Karpas-422 (cell line): ENCODE measurements around the gene ING1. TPM values are rescaled to one million over a fixed set of nuclear protein-coding genes. Genes with fewer than 3 reads are reported as not detected.

Source experiments
- DNase-seq: peaks from one replicate; pipeline ENCODE4 v3.0.0-alpha.2; 2015
- H2AFZ ChIP-seq: fragments of 200-600 bp; sonication (generic); 2 replicates; pipeline ENCODE4 v1.6.1; 2014; ENCODE audit warnings: antibody characterized with exemption, low read length, mixed read lengths
- H3K27ac ChIP-seq: fragments of 200-600 bp; sonication (generic); 2 replicates; pipeline ENCODE4 v1.5.1; 2014; ENCODE audit warnings: mild to moderate bottlenecking, low read length, moderate library complexity
- H3K27me3 ChIP-seq: fragments of 200-600 bp; sonication (generic); 2 replicates; pipeline ENCODE4 v1.6.1; 2014; ENCODE audit warnings: low read length, mixed read lengths
- H3K36me3 ChIP-seq: fragments of 200-600 bp; sonication (generic); 2 replicates; pipeline ENCODE4 v1.6.1; 2014; ENCODE audit warnings: low read length, mixed read lengths; ENCODE audit not compliant: insufficient read depth
- H3K4me1 ChIP-seq: fragments of 200-600 bp; sonication (generic); 2 replicates; pipeline ENCODE4 v1.6.1; 2014; ENCODE audit warnings: mild to moderate bottlenecking, low read length, mixed read lengths
- H3K4me2 ChIP-seq: fragments of 200-600 bp; sonication (generic); 2 replicates; pipeline ENCODE4 v1.6.1; 2014; ENCODE audit warnings: low read length, low read depth, mild to moderate bottlenecking; ENCODE audit not compliant: poor library complexity, severe bottlenecking
- H3K4me3 ChIP-seq: fragments of 200-600 bp; sonication (generic); 2 replicates; pipeline ENCODE4 v1.5.1; 2014; ENCODE audit warnings: mild to moderate bottlenecking, antibody characterized with exemption, low read length, mixed read lengths
- H3K79me2 ChIP-seq: fragments of 200-600 bp; sonication (generic); 2 replicates; pipeline ENCODE4 v1.6.1; 2014; ENCODE audit warnings: mild to moderate bottlenecking, low read length, mixed read lengths
- H3K9ac ChIP-seq: fragments of 200-600 bp; sonication (generic); 2 replicates; pipeline ENCODE4 v1.6.0; 2014; ENCODE audit warnings: low read length
- H3K9me2 ChIP-seq: fragments of 200-600 bp; sonication (generic), shearing (Covaris generic); replicated peaks from 2 replicates; pipeline ENCODE4 v1.6.0; 2014; ENCODE audit warnings: mild to moderate bottlenecking, low read length, moderate library complexity; ENCODE audit not compliant: insufficient read depth
- H3K9me3 ChIP-seq: fragments of 300-700, 200-600 bp; sonication (generic); 2 replicates; pipeline ENCODE4 v1.6.1; 2014; ENCODE audit warnings: low read length, mixed read lengths
- H4K20me1 ChIP-seq: fragments of 200-600 bp; sonication (generic); 2 replicates; pipeline ENCODE4 v1.6.1; 2014; ENCODE audit warnings: mild to moderate bottlenecking, antibody characterized with exemption, low read length, low read depth; ENCODE audit not compliant: insufficient read depth
- total RNA-seq: library from RNA; depleted of rRNA; stranded (reverse); fragments of >200 nt; shearing (Covaris generic); gene quantifications from 2 replicates; pipeline ENCODE4 v1.2.3, GENCODE V29; 2014; ENCODE audit warnings: low replicate concordance

ING1 gene
- total RNA-seq, 1 experiment from 2014 or later: 6.3 TPM

DNA sequence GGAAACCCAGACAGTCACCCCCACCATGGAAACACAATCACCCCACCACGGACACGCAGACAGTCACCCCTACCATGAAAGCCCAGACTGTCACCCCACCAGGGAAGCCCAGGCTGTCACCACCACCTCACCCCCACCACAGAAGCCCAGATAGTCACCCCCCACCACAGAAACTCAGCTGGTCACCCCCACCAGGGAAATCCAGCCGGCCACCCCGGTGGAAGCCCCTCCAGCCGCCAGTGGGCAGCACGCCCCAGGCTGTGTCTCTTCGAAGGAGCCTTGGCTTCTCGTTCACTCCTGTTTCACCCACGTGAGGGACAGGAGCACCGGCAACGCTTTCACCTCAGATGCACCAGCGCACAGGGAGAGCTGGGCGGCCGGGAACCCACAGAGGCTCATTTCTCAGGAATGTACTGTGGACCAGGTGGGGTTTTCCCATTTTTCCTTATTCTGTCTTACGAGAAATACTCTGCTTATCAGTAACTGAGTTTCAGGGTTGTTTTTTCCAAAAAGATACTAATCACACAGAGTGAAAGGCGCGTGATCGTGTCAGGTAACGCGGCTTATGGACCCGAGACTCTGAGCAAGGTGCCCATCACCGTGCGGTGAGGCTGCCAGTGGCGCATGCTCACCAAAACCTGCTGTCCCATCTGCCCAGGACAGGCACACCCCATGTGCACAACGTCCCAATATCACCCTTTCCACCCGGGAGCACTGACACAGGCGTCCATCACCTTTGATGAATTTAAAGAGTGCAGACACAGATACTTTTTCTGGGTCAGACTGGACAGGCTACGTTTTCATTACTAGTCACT is 35.6 kb upstream of the ING1 start:
- H3K4me1 ChIP-seq: peaks cover 28% of the 10 kb centered on the region
- peak overlapping the region; percentile 98; the same call in 1 of the 2 replicates for H3K27ac ChIP-seq
- no peak overlapping the region for H3K4me2 ChIP-seq
- peaks cover 4% of the 10 kb centered on the region; the same call in 1 of the 2 replicates for H3K79me2 ChIP-seq
- no peaks in the 10 kb centered on the region for H3K9me2 ChIP-seq
- H3K9me3 ChIP-seq: no peaks in the 10 kb centered on the region
- no peak for DNase-seq
- no peaks in the 10 kb centered on the region for H4K20me1 ChIP-seq
- H2AFZ ChIP-seq: no peak overlapping the region
- peaks cover 8% of the 10 kb centered on the region; the same call in 1 of the 2 replicates for H3K36me3 ChIP-seq
- H3K27me3 ChIP-seq: no peaks in the 10 kb centered on the region
- H3K9ac ChIP-seq: no peak overlapping the region
- H3K4me3 ChIP-seq: no peak overlapping the region

DNA sequence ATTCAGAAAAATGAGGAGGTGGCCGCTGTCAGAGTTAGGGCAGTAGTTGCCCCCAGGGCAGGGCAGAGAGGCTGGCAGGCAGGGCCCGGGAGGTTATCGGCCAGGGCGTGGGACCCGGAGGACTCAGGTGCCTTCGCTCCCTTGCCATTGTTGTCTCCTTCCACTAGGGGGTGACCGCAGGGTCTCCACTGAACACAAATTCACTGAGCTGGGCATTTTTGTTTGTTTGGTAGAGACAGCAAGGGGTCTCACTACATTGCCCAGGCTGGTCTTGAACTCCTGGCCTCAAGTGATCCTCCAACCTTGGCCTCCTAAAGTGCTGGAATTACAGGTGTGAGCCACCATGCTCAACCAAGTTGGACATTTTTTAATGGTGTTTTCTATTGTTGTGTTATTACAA is 32.6 kb upstream of the ING1 start:
- Histone ChIP-seq H3K9me3 (no peaks in the 10 kb centered on the region), H3K79me2 (no peaks in the 10 kb centered on the region), H3K27ac (no peak overlapping the region), H3K27me3 (no peaks in the 10 kb centered on the region), H3K4me3 (no peak overlapping the region), H3K4me2 (no peak overlapping the region), H3K9ac (no peak overlapping the region), H4K20me1 (no peaks in the 10 kb centered on the region), H3K9me2 (no peaks in the 10 kb centered on the region), H3K4me1 (peaks cover 23% of the 10 kb centered on the region), H3K36me3 (peaks cover 10% of the 10 kb centered on the region; the same call in 1 of the 2 replicates), H2AFZ (no peak overlapping the region)
- peak; percentile 79 for DNase-seq

DNA sequence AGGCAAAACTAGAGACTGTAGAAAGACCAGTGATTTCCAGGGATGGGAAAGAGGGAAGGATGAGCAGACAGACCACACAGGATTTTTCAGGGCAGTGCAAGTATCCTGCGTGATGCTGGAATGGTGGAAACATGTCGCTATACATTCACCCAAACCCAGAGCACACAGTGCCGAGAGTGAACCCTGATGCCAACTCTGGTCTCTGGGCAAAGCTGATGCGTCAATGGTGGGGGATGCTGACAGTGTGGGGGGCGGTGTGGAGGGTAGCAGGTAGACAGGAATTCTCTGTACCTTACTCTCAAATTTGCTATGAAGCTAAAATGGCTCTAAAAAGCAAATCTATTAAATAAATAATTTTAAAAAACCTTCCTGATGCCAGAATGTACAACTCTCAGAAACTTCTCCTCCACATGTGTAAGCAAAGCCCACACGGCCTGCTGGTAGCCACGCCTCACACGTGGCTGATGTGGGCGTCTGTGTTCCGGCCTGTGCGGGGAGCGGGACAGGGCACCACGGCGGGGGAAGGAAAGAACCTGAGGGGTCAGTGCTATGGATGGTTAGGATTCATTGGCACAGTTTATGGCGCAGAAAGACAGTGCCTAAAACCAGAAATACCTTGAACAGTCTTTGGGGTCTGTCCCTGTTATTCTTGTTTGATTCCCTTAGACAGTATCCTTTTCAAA is 31.5 kb upstream of the ING1 start:
- Histone ChIP-seq H3K36me3 (peaks cover 10% of the 10 kb centered on the region; the same call in 1 of the 2 replicates), H3K4me2 (no peak overlapping the region), H3K79me2 (no peaks in the 10 kb centered on the region)

DNA sequence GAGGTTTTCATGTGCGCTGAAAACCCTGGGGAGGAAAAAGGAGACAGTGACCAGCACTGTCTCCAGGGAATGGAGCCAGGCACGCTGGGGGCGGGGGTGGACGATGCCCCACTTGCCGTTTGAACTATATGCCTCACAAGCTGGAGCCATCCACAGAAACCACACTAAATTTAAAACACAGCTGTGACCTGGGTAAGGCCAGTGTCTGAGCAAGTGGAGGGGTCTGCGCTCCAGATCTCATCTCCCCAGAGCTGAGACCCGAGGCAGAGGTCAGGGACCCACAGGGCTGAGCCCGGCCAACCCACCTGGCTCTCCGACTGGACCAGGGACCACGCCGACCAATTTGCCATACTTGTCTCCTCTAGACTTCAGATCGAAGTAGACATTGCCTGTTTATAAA is 30.8 kb upstream of the ING1 start:
- Histone ChIP-seq H3K27me3 (no peaks in the 10 kb centered on the region), H3K27ac (no peak overlapping the region), H3K4me3 (no peak overlapping the region), H3K4me2 (no peak overlapping the region), H3K9me3 (no peaks in the 10 kb centered on the region), H3K36me3 (peaks cover 10% of the 10 kb centered on the region; the same call in 1 of the 2 replicates), H3K9ac (no peak overlapping the region), H4K20me1 (no peaks in the 10 kb centered on the region), H3K79me2 (no peaks in the 10 kb centered on the region), H3K4me1 (peaks cover 5% of the 10 kb centered on the region), H3K9me2 (no peaks in the 10 kb centered on the region), H2AFZ (no peak overlapping the region)
- DNase-seq: no peak

More for the DNA sequence above, 31.5 kb upstream of the ING1 start:
- Histone ChIP-seq H3K9me3 (no peaks in the 10 kb centered on the region), H3K4me3 (no peak overlapping the region), H3K9ac (no peak overlapping the region), H2AFZ (no peak overlapping the region), H3K4me1 (peaks cover 11% of the 10 kb centered on the region), H4K20me1 (no peaks in the 10 kb centered on the region), H3K27me3 (no peaks in the 10 kb centered on the region), H3K27ac (no peak overlapping the region), H3K9me2 (no peaks in the 10 kb centered on the region)
- no peak for DNase-seq

DNA sequence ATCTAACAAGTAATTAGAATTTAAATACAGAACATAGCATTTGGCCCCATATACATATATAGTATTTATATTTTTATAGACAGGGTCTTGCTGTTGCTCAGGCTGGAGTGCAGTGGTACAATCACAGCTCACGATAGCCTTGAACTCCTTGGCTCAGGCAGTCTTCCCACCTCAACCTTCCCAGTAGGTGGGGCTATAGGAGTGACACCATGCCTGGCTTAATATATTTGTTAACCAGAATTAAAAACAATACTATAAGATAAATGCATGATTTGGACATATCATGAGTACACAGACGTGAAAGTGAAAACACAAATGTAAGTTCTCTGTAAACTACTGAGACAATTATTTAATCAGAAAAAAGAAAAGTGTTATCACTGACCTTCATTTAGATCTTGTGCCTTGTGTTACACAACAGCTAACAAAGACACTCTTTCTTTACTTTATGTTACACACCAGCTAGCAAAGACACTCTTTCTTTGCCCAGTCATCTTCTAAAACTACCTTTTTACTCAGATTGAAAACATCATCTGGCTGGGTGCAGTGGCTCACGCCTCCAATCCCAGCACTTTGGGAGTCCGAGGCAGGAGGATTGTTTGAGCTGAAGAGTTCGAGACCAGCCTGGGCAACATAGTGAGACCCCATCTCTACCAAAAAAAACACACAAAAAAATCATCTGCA is 30.2 kb upstream of the ING1 start:
- Histone ChIP-seq H3K4me2 (no peak overlapping the region), H3K27me3 (no peaks in the 10 kb centered on the region), H3K79me2 (no peaks in the 10 kb centered on the region), H3K4me3 (no peak overlapping the region), H3K27ac (no peak overlapping the region), H3K36me3 (peaks cover 10% of the 10 kb centered on the region; the same call in 1 of the 2 replicates), H3K9ac (no peak overlapping the region), H2AFZ (no peak overlapping the region), H3K9me3 (no peaks in the 10 kb centered on the region), H4K20me1 (no peaks in the 10 kb centered on the region), H3K4me1 (no peaks in the 10 kb centered on the region), H3K9me2 (no peaks in the 10 kb centered on the region)
- DNase-seq: peak; percentile 72

DNA sequence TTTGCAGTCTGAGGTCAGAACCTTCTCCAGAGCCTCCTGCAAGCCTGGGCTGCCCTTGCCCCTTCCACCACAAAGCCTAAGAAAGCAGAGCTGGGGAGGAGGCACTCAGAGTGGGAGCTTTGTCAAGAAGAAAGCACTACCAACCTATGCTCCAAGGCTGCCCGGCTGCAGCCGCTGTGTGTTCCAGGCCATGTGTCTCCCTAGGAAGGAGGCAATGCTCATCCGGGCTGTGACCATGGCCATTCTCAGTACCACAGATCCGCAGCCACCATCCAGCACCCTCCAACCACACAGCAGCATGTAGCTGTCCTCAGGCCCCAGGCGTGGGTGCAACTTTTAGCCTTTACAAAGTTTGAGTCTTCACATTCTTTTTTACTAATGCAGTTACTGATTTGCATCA is 29.6 kb upstream of the ING1 start:
- no peaks in the 10 kb centered on the region for H3K79me2 ChIP-seq
- H3K9me2 ChIP-seq: no peaks in the 10 kb centered on the region
- no peak overlapping the region for H3K4me2 ChIP-seq
- no peaks in the 10 kb centered on the region for H3K9me3 ChIP-seq
- H3K36me3 ChIP-seq: peaks cover 10% of the 10 kb centered on the region; the same call in 1 of the 2 replicates
- H3K9ac ChIP-seq: no peak overlapping the region
- H4K20me1 ChIP-seq: no peaks in the 10 kb centered on the region
- DNase-seq: no peak
- H3K27ac ChIP-seq: no peak overlapping the region
- H3K4me1 ChIP-seq: no peaks in the 10 kb centered on the region
- no peak overlapping the region for H2AFZ ChIP-seq
- no peak overlapping the region for H3K4me3 ChIP-seq
- H3K27me3 ChIP-seq: no peaks in the 10 kb centered on the region

DNA sequence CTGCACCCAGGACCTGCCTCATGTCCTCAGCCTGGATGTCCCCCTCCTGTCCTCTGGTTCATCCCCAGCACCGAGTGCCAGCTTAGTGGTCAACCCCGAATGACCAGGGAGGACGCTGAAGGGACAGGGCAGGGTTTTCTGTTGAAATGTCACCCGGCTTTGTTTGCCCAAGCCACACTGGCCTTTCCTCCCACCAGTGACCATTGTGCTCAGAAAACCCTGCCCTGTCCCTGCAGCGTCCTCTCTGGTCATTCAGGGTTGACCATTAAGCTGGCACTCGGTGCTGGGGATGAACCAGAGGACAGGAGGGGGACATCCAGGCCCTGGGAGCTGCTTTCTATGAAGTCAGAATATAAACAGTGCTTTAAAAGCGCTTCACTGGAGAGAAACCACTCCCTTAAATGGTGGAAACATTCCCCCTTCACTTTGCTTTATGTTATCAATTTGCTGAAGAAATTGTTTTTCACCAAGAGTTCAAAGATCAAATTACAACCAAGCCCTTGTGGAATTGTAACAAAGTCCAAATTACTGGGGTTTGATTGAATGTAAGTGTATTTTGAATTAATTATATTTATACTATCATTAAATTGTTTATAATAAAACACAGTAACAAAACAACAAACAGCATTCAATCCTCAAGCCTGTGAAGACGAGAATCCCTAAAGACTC is 29.0 kb upstream of the ING1 start:
- DNase-seq: no peak
- H3K4me2 ChIP-seq: no peak overlapping the region
- no peaks in the 10 kb centered on the region for H3K79me2 ChIP-seq
- H2AFZ ChIP-seq: no peak overlapping the region
- H3K36me3 ChIP-seq: peaks cover 10% of the 10 kb centered on the region; the same call in 1 of the 2 replicates
- no peaks in the 10 kb centered on the region for H3K27me3 ChIP-seq
- H4K20me1 ChIP-seq: no peaks in the 10 kb centered on the region
- H3K27ac ChIP-seq: no peak overlapping the region
- no peaks in the 10 kb centered on the region for H3K9me2 ChIP-seq
- H3K4me1 ChIP-seq: no peaks in the 10 kb centered on the region
- no peak overlapping the region for H3K9ac ChIP-seq
- no peaks in the 10 kb centered on the region for H3K9me3 ChIP-seq
- no peak overlapping the region for H3K4me3 ChIP-seq
